Renal pelvis (tissue), 4 donors: ENCODE results near the gene ANKDD1B. TPM values are rescaled to one million over a fixed set of nuclear protein-coding genes. Genes with fewer than 3 reads are reported as not detected.

Experiments
- DNase-seq: peaks from one replicate; pipeline ENCODE4 v3.0.0-alpha.2; 2013
- polyA plus RNA-seq, 3 donors: library from polyadenylated mRNA; unstranded; fragments of 120-200 nt; gene quantifications; one replicate each; pipeline ENCODE4 v1.2.1, GENCODE V29; 2013; ENCODE audit not compliant: insufficient read length in 3 of 3

The ANKDD1B gene
- polyA plus RNA-seq, 3 donors, result 6.2 to 10.3 (median 10.2) TPM

DNA sequence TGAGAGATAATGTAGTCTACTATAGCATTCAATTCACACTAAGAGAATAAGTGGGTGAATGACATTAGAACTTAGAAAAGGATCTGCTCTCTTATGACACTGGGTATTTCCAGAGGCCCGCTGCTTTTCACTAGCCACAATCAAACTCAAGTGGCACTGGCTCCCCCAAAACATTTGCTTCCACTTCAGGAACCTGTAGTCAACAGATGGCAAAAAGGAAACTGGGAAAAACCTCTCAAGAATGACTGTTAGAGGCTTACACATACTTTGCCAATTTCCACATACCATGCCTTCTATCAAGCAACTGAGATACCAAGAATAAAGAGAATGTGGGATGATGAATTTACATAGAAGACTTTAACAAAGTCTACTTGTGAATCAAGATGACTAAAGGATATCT, 94.8 kb downstream of the ANKDD1B start:
- DNase-seq, result no peak

DNA sequence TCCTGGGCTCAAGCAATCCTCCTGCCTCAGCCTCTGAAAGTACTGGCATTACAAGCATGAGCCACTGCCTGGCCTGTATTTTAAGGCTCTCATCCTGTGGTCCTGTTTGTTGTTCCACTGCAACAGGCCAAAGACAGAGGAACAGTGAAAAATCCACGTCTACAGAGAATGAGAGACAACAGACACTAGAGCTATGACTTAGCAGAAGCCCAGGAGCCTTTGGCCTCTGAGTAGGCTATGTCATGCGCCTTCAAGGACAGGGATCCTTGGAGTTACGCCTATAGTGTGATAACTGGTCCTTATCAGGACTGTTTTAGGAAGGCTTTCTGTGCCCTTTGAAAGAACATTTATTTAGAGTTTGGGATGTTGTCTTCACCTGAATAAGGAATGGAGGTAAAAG, 95.5 kb downstream of the ANKDD1B start:
- no peak for DNase-seq

DNA sequence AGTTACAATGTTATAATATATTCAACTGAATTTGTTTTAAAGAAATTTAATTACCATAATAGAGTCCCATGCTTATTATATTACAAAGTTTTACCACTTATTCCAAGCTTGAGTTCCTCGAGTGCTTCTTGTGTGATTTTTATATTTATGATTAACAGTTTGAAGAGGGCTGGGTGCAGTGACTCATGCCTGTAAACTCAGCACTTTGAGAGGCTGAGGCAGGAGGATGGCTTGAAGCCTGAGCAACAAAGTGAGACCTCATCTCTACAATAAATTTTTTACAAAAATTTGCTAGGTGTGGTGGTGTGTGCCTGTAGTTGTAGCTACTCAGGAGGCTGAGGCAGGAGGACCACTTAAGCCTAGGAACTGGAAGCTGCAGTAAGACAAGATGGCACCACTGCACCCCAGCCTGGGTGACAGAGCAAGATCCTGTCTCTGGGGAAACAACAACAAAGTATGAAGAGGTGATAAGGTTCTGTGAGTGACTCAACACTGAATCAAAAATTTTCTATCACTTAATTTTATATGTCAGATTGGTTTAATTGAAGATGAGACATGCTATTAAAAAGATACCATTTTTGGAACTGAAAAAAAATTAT, 96.8 kb downstream of the ANKDD1B start:
- no peak for DNase-seq

DNA sequence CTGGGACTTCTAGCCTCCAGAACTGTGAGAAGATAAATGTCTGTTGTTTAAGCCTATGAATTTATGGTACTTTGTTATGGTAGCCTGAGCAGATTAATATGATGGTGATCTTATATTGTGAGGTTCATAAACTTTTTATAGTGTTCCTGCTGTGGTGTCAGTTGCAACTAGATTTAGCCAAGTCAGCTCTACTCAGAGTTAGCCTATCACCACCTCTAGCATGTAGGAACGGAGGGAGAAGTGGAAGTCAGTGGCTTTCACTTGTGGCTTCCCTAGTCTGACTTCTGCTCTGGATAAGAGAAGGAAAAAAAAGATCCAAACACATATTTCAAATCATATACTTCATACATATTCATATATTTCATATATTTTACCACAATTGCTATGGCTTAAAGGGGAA, 99.4 kb downstream of the ANKDD1B start:
- no peak for DNase-seq

DNA sequence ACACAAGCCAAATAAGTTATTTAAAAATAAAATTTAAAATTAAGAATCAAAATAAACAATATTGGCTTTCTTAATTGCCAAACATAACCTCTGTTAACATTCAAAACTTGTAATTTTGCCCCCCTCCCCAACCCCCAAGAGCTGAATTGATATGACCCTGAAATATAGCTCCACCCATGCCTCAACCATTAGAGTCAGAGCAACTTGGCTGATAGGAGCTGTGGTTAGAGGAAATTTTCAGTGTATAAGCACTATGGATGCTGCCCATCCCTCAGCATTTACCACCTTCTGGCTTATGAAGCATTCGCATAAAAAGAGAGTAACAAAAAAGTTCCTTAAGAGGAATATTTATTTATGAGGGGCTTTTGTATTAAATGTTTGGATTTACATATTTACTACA, 99.9 kb downstream of the ANKDD1B start:
- no peak for DNase-seq

DNA sequence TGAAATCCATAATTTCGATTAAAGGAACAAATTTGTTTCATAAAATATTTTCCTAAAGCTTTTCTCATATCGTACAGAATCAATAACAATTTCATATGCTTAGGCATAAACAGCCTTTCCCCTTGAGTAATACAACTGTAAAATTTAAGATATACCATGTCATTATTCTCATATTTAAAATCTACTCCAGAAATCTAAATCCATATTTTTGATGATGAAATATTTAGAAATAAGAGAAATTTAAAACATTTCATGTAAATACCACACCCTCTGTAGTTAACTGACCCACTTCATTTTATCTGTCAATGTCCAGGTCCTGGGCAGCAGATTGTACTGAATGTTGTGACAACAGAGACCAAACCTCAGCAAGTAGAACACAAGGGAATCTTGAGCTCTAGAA, 100.8 kb downstream of the ANKDD1B start:
- DNase-seq, result no peak

DNA sequence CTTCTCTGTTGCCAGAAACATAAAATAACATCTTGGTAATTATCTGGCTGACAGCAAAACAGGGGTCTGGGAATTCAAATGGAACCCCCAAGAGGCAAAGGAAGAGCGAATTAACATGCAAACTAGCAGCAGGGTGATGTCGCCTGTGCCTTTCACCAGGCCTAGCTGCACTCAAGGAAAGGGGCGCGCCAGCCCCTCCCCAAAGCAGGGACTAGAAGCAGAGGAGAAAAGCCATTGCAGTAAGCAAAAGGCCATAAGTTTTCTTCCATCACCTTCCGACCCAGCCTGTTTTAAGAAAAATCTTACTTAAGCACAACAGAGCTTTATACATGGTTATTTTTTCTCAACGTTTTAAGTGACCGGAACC, 105.4 kb downstream of the ANKDD1B start:
- no peak for DNase-seq

DNA sequence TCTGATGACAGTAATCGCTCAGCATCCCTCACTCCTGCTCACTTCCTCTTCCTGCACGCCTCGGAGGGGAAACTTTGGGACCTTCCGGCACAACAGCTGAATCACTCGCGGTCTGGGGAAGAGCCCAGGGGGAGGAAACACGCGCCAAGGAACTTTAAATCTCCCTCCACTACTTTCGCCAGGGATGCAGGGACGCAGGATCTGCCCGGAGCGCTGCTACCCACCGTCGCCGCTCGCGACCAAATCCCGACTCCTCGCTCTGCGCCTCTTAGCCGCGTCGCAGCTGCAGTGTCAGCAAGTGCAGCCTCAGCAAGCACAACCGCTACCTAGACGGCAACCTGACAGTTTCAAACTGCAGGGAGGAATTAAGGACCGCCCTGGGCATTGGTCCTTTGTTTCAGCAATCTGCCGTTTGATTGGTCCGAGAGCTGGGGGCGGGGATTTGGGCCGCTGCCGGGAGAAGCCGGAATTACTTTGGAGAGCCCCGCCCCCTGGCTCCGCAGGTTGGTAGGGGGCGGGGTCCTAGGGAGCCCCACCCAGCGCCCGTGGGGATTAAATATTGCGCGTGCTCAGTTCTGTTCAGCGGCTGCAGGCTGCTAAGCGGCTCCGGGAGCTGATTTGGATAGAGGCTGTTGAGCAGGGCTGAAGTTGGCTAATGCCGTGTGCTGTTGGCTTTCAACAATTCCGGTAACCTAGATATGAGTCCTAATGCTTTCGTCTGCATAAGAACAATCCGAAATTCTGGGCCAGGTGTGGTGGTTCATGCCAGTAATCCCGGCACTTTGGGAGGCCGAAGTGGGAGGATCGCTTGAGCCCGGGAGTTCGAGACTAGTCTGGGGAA, 106.0 kb downstream of the ANKDD1B start, which contains the start of gene POC5:
POC5 (minus strand) TSS at position 356 of the 841 bp plus-strand sequence. CDS start 4,500 bp downstream, outside the sequence.
- peak; percentile 96 for DNase-seq

DNA sequence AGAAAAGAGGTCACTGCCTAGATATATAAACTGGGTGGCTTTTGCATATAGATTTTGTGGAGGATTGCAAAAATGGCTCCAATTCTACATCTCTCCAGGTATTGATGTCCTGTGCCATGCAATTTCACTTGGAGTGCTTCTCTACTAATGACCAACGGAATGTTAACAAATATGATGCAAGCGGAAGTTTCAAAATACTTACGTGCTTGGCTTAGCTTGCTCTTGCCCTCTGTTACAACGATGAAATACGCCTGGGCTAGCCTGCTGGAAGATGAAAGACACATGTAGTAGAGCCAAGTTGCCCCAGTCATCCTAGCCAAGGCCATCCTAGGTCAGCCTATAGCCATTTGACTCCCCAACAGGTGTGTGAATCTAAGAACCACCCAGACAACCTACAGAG, 109.6 kb downstream of the ANKDD1B start:
- DNase-seq, result no peak

Other genes starting within 250 kb of the ANKDD1B start
- 10 to 100 TPM; 52.0 to 57.2 (median 57.1) TPM for gene CERT1, start 99.8 kb upstream of the ANKDD1B start, polyA plus RNA-seq
- gene POLK, start 99.6 kb upstream of the ANKDD1B start, polyA plus RNA-seq, result 10 to 100 TPM; 21.3 to 32.3 (median 31.2) TPM
- gene POC5, start 106.0 kb downstream of the ANKDD1B start, polyA plus RNA-seq, result 10 to 100 TPM; 12.7 to 19.9 (median 18.6) TPM